PC-9 (cell line): Measurements from ENCODE around the gene GABRG3. TPM values are rescaled to one million over a fixed set of nuclear protein-coding genes. Genes with fewer than 3 reads are reported as not detected.

Experiments
- BruUV-seq: library from RNA; stranded (reverse); fragments of 400-500 nt; replicated peaks from 2 replicates; lab custom pipeline; 2021; lab: Mats Ljungman, UMichigan
- CTCF ChIA-PET: fragments of 300-600 bp; sonication (Branson Sonifier 250); formaldehyde crosslinking; loops from one replicate; lab custom pipeline; 2022; ENCODE audit warnings: antibody characterized with exemption; lab: Charles Lee
- POLR2A ChIA-PET: fragments of 300-600 bp; sonication (Branson Sonifier 250); formaldehyde crosslinking; loops from one replicate; lab custom pipeline; 2022; ENCODE audit warnings: antibody characterized with exemption; ENCODE audit not compliant: unreplicated experiment; lab: Charles Lee
- DNase-seq, 2 experiments: peaks; one replicate each; pipeline versions ENCODE4 v3.0.0 to v3.0.0-alpha.2; 2015 to 2022; ENCODE audit warnings: mixed read lengths in 1 of 2
- H2AFZ ChIP-seq: fragments of 200-600 bp; sonication (generic); 2 replicates; pipeline ENCODE4 v1.8.1; 2017; ENCODE audit warnings: antibody characterized with exemption
- H3F3A ChIP-seq: fragments of 200-600 bp; sonication (generic); 2 replicates; pipeline ENCODE4 v1.8.1; 2017; ENCODE audit warnings: antibody characterized with exemption, mild to moderate bottlenecking, low read depth; ENCODE audit not compliant: insufficient read depth
- H3K27ac ChIP-seq: fragments of 200-600 bp; sonication (generic); 2 replicates; pipeline ENCODE4 v1.6.1; 2016; ENCODE audit warnings: mixed run types
- H3K27me3 ChIP-seq: fragments of 200-600 bp; sonication (generic); 2 replicates; pipeline ENCODE4 v1.6.1; 2016; ENCODE audit warnings: low read depth, mixed run types; ENCODE audit not compliant: insufficient read depth
- H3K36me3 ChIP-seq: fragments of 200-600 bp; sonication (generic); 2 replicates; pipeline ENCODE4 v1.6.1; 2016; ENCODE audit warnings: low read depth, mixed run types
- H3K4me1 ChIP-seq: fragments of 200-600 bp; sonication (generic); replicated peaks from 2 replicates; pipeline ENCODE4 v1.6.1; 2016; ENCODE audit warnings: mixed run types; ENCODE audit not compliant: insufficient read depth
- H3K4me2 ChIP-seq: fragments of 200-600 bp; sonication (generic); 2 replicates; pipeline ENCODE4 v1.6.1; 2017; ENCODE audit warnings: mixed run types
- H3K4me3 ChIP-seq: fragments of 200-600 bp; sonication (generic); 2 replicates; pipeline ENCODE4 v1.6.1; 2016; ENCODE audit warnings: mixed run types
- H3K79me2 ChIP-seq: fragments of 200-600 bp; sonication (generic); 2 replicates; pipeline ENCODE4 v1.6.1; 2017; ENCODE audit warnings: low read depth, mixed run types
- H3K9me2 ChIP-seq: fragments of 200-600 bp; sonication (generic); 2 replicates; pipeline ENCODE4 v1.8.1; 2017; ENCODE audit warnings: mild to moderate bottlenecking; ENCODE audit not compliant: insufficient read depth
- H3K9me3 ChIP-seq: fragments of 200-600 bp; sonication (generic); 2 replicates; pipeline ENCODE4 v1.8.1; 2016; ENCODE audit warnings: low read depth; ENCODE audit not compliant: insufficient read depth
- H4K20me1 ChIP-seq: fragments of 200-600 bp; sonication (generic); 2 replicates; pipeline ENCODE4 v1.8.1; 2017; ENCODE audit not compliant: insufficient read depth
- EZH2 ChIP-seq: fragments of 200-600 bp; sonication (generic); IDR thresholded peaks from 2 replicates; pipeline ENCODE4 v1.8.0; 2017; ENCODE audit warnings: antibody characterized with exemption, low read depth
- intact Hi-C: fragments of 100-400 bp; cut with micrococcal nuclease; formaldehyde crosslinking; loops from one replicate; pipeline ENCODE4 v1.10.0; 2022; ENCODE audit not compliant: unreplicated experiment
- total RNA-seq: library from RNA; stranded (reverse); gene quantifications from 2 replicates; pipeline ENCODE4 v1.2.3, GENCODE V29; 2021
- TF ChIP-seq, protein P1 (sequence below): fragments of 200-600 bp; sonication (generic); conservative IDR thresholded peaks from 2 replicates; pipeline ENCODE4 v1.6.1; 2017; ENCODE audit warnings: mixed run types, antibody characterized with exemption, mild to moderate bottlenecking, moderate library complexity

GABRG3 gene
- total RNA-seq, 1 experiment from 2014 or later: not detected

DNA sequence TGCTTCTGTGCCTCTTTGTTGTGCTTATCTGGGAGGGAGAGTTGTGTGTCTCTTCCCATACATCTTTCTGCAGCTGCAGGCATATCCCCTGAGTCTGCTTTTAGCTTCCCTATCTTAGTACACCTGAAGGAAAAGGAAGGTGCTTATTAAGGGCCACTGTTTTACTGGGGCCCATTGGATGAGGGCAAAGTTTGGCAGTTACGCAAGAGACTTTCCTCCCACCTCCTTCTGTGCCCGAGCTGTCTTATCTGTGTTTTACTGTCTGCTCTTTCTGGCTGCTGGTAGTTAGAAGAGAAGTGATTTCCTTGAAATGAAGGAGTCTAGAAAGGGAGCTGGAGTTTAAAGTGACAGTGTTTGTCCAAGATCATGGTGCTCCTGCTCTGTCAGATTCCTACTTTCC lies 66.5 kb downstream of the GABRG3 start:
- ChIA-PET POLR2A (no interaction called here), CTCF (no interaction called here)
- Histone ChIP-seq H3K27ac (no peak overlapping the region), H3K4me2 (no peak overlapping the region), H3F3A (no peaks in the 10 kb centered on the region), H4K20me1 (no peaks in the 10 kb centered on the region), H3K9me3 (no peaks in the 10 kb centered on the region), H3K4me1 (no peaks in the 10 kb centered on the region), H3K36me3 (no peaks in the 10 kb centered on the region), H3K79me2 (no peaks in the 10 kb centered on the region), H2AFZ (no peak overlapping the region), H3K4me3 (no peak overlapping the region), H3K9me2 (no peaks in the 10 kb centered on the region), H3K27me3 (peaks cover 10% of the 10 kb centered on the region; the same call in 1 of the 2 replicates)
- intact Hi-C loops: no loop called here
- no peak for DNase-seq
- no peak for TF ChIP-seq EZH2
- TF ChIP-seq, protein P1, sequence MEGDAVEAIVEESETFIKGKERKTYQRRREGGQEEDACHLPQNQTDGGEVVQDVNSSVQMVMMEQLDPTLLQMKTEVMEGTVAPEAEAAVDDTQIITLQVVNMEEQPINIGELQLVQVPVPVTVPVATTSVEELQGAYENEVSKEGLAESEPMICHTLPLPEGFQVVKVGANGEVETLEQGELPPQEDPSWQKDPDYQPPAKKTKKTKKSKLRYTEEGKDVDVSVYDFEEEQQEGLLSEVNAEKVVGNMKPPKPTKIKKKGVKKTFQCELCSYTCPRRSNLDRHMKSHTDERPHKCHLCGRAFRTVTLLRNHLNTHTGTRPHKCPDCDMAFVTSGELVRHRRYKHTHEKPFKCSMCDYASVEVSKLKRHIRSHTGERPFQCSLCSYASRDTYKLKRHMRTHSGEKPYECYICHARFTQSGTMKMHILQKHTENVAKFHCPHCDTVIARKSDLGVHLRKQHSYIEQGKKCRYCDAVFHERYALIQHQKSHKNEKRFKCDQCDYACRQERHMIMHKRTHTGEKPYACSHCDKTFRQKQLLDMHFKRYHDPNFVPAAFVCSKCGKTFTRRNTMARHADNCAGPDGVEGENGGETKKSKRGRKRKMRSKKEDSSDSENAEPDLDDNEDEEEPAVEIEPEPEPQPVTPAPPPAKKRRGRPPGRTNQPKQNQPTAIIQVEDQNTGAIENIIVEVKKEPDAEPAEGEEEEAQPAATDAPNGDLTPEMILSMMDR: no peak
- no TSS peak for BruUV-seq

DNA sequence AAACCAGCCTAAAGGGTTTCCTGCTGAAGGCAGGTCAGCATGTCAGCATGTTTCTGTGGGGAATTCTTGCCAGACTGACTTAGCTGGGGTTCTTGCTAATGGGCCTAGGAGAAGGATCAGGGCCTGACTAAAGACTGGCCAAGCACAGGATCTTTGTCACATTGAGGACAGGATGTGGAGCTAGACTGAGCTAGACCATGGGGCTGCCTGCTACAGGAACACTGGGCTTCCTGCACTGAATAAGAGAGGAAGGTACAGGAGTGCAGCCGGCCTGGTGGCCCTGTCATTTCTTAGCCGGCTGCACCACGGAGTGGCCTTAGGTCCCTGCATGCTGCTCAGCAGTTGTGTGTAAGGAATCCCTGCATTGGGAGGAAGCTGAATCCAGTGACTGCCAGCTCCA lies 68.2 kb downstream of the GABRG3 start:
- Histone ChIP-seq H3K27me3 (peaks cover 19% of the 10 kb centered on the region; the same call in 1 of the 2 replicates), H3K4me1 (no peaks in the 10 kb centered on the region), H3K9me3 (no peaks in the 10 kb centered on the region), H4K20me1 (no peaks in the 10 kb centered on the region), H2AFZ (no peak overlapping the region), H3K79me2 (no peaks in the 10 kb centered on the region), H3F3A (no peaks in the 10 kb centered on the region), H3K4me3 (no peak overlapping the region), H3K9me2 (no peaks in the 10 kb centered on the region), H3K4me2 (no peak overlapping the region), H3K36me3 (no peaks in the 10 kb centered on the region), H3K27ac (no peak overlapping the region)
- POLR2A ChIA-PET: no interaction called here
- TF ChIP-seq EZH2: no peak
- TF ChIP-seq, protein P1: no peak
- CTCF ChIA-PET: no interaction called here
- intact Hi-C loops: no loop called here
- BruUV-seq: no TSS peak
- DNase-seq: no peak

DNA sequence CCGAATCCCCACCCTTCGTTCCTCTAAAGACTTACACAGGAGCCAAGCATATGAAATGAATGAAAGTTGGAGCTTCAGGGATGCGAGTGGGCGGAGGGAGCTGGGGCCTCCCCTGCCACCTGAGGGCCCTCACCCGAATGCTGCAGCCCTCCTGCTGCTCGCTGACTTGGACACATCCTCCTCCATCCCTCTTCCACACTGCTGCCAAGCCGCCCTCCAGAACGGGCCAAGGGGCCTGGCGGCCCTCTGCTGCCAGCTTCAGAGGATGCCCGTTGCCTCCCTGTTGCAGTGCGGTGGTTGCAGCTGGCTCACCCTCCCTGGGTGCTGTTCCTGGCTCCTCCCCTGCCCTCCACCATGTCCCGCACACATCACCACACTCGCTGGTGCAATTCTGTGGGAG lies 71.2 kb downstream of the GABRG3 start:
- Histone ChIP-seq H3K9me2 (no peaks in the 10 kb centered on the region), H2AFZ (no peak overlapping the region), H3K79me2 (no peaks in the 10 kb centered on the region), H4K20me1 (no peaks in the 10 kb centered on the region), H3K36me3 (no peaks in the 10 kb centered on the region), H3K4me3 (no peak overlapping the region), H3K27ac (no peak overlapping the region), H3K27me3 (peaks cover 22% of the 10 kb centered on the region; the same call in 1 of the 2 replicates), H3F3A (no peaks in the 10 kb centered on the region), H3K9me3 (no peaks in the 10 kb centered on the region), H3K4me1 (no peaks in the 10 kb centered on the region), H3K4me2 (no peak overlapping the region)
- CTCF ChIA-PET: no interaction called here
- POLR2A ChIA-PET: no interaction called here
- no TSS peak for BruUV-seq
- intact Hi-C loops: no loop called here
- TF ChIP-seq EZH2: no peak
- TF ChIP-seq, protein P1: no peak
- no peak for DNase-seq
